GM18505 (cell line): ENCODE data around the gene NDC80.
"Not testable (repeated sequence)": the region's sequence is repeated elsewhere in the genome, so short reads cannot be mapped to it uniquely, and the experiment has no call there.

ENCODE experiments used
- ATAC-seq: cut with Tn5 transposase; IDR thresholded peaks from one replicate; pipeline ENCODE4 v1.9.1; 2021; ENCODE audit not compliant: unreplicated experiment
- POLR2A ChIP-seq: IDR thresholded peaks from 4 replicates; pipeline ENCODE4 v1.6.1; 2011; ENCODE audit warnings: borderline replicate concordance; ENCODE audit not compliant: insufficient read depth, insufficient read length; ENCODE audit errors: extremely low read depth

The NDC80 gene

DNA sequence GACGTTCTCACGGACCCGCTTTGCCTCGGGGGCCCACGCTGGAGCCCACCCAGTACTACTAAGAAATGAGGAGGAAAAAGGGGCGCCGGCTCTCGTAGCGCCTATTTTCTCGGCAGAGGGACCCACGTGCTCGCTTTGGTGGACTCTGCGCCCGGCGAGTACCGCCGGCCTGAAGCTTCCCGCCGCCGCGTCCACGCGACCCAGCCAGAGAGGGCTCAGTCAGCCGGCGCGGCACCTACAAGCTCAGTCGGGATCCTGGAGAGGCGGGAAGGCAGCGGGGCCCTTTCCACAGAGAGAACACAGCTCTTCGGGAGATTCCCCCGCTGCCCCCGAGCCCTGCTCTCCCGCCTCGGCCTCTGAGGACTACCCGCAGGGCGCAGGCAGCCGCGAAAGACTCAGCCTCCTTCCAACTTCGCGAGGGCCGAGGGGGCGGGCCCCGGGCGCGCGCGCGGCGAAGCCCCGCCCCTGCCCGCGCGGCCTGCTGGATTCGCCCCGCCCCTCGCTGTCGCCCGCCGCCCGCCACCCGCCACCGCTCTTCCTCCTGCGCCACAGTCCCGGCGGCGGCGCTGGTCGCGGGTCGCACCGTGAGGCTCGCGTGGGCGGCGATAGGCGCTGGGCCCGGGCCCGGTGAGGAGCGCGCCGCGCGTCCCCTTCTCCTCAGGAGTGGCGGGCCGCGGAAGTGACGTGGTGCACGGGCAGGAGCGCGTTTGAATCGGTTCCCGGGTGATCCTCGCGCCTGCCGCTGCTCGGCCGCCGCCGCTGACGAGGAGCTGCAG lies 84.0 kb downstream of the NDC80 start, which contains the start of gene SMCHD1:
SMCHD1 (plus strand) TSS at position 549 of the 776 bp plus-strand sequence. CDS start 350 bp downstream, outside the sequence.
- TF ChIP-seq POLR2A, result peak; percentile 93

DNA sequence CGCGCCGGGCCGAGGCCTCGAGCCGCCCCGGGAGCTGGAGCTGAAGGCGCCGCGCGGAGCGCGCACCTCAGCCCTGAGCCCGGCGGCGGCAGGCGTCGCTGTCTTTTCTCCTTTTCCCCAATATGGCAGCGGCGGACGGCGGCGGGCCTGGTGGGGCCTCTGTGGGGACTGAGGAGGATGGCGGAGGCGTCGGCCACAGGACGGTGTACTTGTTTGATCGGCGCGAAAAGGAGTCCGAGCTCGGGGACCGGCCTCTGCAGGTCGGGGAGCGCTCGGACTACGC lies 84.5 kb downstream of the NDC80 start:
- TF ChIP-seq POLR2A, result no peak
- ATAC-seq, result no peak

More for the DNA sequence above, 84.0 kb downstream of the NDC80 start, which contains the start of gene SMCHD1:
- peak; percentile 73 for ATAC-seq

DNA sequence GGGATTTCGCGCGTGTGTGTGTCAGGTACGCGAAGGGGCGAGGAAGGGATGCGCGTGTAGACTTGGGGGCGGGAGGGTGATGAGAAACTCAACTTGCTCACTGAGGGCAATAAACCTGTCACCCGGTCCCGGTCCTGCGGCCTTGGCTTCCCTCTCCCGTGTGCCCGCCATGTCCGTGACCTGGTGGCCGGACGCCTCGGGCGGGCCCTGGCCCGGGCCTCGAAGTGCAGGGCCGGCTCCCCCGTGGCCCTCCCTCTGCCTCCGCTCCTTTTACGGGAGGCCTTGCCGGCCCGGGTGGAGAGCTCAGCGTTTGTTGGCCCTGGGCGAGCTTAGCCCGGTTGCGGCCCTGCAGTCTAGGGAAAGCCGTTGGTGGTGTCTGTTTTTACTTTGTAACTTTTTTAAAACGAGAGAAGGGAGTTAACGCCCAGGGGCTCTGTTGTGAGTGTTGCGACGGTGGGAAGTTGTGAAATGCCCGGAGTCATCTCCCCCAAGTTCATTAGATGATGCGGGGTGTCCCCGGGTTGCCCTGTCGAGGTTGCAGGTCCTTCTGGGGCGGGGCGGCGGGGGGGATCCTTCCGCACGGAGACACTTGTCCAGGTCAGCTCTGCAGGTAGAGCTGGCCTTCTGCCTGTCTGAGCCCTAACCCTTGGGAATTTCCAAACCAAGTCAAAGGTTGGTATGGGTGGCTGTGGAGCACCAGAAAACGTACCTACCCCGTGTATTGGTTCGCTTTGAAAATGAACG lies 85.1 kb downstream of the NDC80 start:
- no peak for TF ChIP-seq POLR2A
- ATAC-seq, result peak; percentile 8

DNA sequence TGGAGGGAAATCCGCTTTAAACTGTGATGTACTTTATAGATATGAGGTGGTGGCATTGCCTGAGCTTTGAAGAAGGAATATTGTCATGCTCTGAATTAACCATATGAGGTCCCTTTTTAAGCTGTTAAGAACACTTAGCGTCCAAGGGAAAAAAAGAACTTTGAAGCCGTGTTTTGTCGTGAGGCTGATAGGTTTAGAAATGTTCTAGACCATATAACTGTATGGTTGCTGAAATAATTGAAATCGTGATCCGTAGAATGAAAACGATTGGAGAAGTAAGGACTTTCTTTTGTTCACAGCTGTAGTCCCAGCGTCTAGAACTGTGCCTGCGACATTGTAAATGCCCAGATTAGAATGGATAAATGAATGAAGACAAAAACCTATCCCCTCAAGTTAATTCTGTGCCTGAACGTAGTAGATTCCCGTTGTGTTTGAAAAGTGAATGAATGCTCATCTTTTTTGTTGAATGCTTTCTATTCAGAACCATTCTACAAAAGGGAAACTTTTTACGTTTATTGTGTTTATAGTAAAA lies 85.7 kb downstream of the NDC80 start:
- no peak for ATAC-seq
- TF ChIP-seq POLR2A, result no peak

DNA sequence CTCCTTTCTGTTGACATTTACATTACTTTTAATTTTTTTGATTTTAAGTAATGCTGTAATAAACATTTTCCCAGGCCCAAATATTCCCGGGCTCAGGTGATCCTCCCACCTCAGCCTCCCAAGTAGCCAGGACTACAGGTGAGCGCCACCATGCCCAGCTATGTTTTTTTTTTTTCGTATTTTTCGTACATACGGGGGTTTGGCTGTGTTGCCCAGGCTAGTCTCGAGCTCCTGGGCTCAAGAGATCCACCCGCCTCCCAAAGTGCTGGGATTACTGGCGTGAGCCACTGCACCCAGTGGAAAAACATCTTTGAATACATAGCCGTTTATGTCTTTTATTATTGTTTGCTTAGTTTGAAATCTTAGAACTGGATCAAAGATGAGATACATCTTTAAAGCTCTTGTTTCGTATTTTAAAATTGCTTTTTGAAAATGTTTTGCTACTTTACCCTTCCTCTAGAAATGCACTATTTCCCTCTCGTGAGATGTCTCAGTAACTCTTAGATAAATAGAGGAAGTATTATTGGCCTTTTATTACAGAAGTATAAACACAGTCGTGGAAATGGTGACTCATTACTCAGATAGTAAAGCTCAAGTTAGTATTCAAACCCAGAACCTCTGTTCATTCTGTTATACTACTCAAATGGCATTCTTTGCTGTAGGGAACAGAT lies 86.6 kb downstream of the NDC80 start:
- TF ChIP-seq POLR2A, result no peak
- ATAC-seq, result no peak

DNA sequence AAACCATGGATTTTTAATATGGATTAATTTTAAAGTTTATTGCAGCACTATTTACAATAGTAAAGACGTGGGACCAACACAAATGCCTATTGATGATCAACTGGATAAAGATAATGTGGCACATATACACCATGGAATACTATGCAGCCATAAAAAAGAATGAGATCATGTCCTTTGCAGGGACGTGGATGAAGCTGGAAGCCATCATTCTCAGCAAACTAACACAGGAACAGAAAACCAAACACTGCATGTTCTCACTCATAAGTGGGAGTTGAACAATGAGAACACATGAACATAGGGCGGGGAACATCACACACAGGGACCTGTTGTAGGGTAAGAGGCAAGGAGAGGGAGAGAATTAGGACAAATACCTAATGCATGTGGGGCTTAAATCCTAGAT lies 89.5 kb downstream of the NDC80 start:
- ATAC-seq, result not testable (repeated sequence)

DNA sequence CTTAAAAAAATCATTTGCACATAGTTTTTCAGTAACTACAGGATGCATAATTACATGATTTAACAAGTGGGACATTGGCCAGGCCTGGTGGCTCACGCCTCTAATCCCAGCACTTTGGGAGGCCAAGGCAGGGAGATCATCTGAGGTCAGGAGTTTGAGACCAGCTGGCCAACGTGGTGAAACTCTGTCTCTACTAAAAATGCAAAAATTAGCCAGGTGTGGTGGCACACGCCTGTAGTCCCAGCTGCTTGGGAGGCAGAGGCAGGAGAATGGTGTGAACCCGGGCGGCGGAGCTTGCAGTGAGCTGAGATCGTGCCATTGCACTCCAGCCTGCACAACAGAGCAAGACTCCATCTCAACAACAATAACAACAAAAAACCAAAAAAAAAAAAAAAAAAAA lies 90.9 kb downstream of the NDC80 start:
- not testable (repeated sequence) for ATAC-seq

DNA sequence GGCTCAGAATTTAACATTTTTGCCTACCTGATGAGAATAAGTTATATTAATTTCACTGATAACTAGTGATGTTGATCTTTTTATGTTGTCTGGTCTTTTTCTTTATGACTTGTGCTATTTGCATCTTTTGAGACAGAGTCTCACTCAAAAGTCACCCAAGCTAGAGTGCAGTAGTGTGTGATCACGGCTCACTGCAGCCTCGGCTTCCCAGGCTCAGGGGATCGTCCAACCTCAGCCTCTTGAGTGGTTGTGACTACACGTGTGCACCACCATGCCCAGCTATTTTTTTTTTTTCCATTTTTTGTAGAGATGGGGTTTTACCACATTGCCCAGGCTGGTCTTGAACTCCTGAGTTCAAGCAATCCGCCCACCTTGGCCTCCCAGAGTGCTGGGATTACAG lies 91.6 kb downstream of the NDC80 start:
- no peak for ATAC-seq
- no peak for TF ChIP-seq POLR2A
